ENCODE data around the gene NALCN.

DNA sequence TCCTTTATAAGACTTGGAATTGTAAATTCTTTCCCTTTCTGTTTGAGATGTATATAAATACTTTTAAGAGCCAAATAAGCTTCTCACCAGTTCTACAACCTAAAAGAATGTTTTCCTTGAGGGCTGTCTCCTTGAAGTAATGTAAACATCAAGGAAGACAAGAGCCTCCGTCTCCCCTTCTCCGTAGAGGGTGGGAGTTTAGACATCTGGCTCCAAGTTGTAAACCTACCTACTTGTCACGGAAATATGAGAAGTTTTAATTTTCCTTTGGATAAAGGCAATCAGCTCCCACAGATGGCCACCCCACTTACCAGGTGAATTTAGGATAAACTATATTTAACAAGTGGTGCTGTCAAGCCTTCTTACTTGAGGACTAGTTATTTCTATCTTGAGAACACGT lies 237.9 kb downstream of the NALCN start:
- TF ChIP-seq YY1 (IDR thresholded peaks at IDR 0.05; ENCODE audit: low read depth), result no peak
- no peak for TF ChIP-seq TAF1 (IDR thresholded peaks at IDR 0.05; ENCODE audit: low read depth)
- no peak for TF ChIP-seq FOXM1 (IDR thresholded peaks at IDR 0.05; ENCODE audit: borderline replicate concordance, low read depth)
- no peak for TF ChIP-seq ZBTB7A (IDR thresholded peaks at IDR 0.05; ENCODE audit: low read depth)
- TF ChIP-seq, protein P1, sequence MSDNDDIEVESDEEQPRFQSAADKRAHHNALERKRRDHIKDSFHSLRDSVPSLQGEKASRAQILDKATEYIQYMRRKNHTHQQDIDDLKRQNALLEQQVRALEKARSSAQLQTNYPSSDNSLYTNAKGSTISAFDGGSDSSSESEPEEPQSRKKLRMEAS (IDR thresholded peaks at IDR 0.05), result no peak
- TF ChIP-seq, protein P2, sequence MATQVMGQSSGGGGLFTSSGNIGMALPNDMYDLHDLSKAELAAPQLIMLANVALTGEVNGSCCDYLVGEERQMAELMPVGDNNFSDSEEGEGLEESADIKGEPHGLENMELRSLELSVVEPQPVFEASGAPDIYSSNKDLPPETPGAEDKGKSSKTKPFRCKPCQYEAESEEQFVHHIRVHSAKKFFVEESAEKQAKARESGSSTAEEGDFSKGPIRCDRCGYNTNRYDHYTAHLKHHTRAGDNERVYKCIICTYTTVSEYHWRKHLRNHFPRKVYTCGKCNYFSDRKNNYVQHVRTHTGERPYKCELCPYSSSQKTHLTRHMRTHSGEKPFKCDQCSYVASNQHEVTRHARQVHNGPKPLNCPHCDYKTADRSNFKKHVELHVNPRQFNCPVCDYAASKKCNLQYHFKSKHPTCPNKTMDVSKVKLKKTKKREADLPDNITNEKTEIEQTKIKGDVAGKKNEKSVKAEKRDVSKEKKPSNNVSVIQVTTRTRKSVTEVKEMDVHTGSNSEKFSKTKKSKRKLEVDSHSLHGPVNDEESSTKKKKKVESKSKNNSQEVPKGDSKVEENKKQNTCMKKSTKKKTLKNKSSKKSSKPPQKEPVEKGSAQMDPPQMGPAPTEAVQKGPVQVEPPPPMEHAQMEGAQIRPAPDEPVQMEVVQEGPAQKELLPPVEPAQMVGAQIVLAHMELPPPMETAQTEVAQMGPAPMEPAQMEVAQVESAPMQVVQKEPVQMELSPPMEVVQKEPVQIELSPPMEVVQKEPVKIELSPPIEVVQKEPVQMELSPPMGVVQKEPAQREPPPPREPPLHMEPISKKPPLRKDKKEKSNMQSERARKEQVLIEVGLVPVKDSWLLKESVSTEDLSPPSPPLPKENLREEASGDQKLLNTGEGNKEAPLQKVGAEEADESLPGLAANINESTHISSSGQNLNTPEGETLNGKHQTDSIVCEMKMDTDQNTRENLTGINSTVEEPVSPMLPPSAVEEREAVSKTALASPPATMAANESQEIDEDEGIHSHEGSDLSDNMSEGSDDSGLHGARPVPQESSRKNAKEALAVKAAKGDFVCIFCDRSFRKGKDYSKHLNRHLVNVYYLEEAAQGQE (IDR thresholded peaks at IDR 0.05; ENCODE audit: low read depth), result no peak
- TF ChIP-seq EP300 (IDR thresholded peaks at IDR 0.05; ENCODE audit: borderline replicate concordance), result no peak
- TF ChIP-seq RAD21 (IDR thresholded peaks at IDR 0.05; ENCODE audit: low read depth), result no peak
- no peak for TF ChIP-seq EGR1 (IDR thresholded peaks at IDR 0.05)
- no peak for TF ChIP-seq TCF12 (IDR thresholded peaks at IDR 0.05; ENCODE audit: low read depth)
- no peak for TF ChIP-seq CEBPB (IDR thresholded peaks at IDR 0.05)
- TF ChIP-seq, protein P3, sequence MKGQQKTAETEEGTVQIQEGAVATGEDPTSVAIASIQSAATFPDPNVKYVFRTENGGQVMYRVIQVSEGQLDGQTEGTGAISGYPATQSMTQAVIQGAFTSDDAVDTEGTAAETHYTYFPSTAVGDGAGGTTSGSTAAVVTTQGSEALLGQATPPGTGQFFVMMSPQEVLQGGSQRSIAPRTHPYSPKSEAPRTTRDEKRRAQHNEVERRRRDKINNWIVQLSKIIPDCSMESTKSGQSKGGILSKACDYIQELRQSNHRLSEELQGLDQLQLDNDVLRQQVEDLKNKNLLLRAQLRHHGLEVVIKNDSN (IDR thresholded peaks at IDR 0.05), result no peak
- TF ChIP-seq NFIC (IDR thresholded peaks at IDR 0.05), result no peak
- TF ChIP-seq CREB1 (IDR thresholded peaks at IDR 0.05; ENCODE audit: low read depth), result no peak

All from Ishikawa (cell line).